NCI-H1092 treated with DMSO at 0.1 percent for 48 hours (cell line): ENCODE results near the gene FUOM.

Experiments
- DNase-seq: peaks from one replicate; lab custom pipeline; 2025; lab: John Stamatoyannopoulos, UW

FUOM gene

GRCh38 chr10:133310399-133310755 is 47.4 kb downstream of the FUOM start:
- no peak for DNase-seq

GRCh38 chr10:133309720-133310398 is 48.0 kb downstream of the FUOM start:
- DNase-seq: peak; percentile 52

DNA sequence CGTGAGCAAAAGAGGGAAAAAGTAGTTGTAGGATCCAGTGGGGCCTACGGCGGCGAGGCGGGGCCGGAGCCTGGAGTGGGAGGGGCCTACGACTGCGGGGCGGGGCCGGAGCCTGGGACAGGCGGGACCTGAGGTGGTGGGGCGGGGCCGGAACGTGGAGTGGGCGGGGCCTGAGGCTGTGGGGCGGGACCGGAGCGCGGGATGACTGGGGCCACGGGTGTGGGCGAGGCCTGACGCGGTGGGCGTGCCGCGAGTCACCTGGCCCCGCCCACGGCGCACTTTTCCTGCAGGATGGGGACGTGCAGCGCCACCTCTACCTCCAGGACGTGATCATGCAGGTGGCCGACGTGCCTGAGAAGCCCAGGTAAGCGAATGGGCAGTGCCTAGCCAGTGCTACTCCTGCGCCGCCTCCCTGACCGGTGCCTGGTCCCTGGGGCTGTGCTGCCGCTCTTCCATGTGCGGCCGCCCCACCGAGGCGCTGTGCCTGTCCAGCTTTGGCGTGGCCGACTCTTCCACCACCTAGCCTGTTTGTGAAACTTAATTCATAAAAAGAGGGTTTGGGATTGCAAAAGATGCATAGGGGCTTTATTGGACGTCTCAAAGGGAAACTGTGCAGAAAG is 48.6 kb downstream of the FUOM start:
- peak; percentile 72 for DNase-seq

DNA sequence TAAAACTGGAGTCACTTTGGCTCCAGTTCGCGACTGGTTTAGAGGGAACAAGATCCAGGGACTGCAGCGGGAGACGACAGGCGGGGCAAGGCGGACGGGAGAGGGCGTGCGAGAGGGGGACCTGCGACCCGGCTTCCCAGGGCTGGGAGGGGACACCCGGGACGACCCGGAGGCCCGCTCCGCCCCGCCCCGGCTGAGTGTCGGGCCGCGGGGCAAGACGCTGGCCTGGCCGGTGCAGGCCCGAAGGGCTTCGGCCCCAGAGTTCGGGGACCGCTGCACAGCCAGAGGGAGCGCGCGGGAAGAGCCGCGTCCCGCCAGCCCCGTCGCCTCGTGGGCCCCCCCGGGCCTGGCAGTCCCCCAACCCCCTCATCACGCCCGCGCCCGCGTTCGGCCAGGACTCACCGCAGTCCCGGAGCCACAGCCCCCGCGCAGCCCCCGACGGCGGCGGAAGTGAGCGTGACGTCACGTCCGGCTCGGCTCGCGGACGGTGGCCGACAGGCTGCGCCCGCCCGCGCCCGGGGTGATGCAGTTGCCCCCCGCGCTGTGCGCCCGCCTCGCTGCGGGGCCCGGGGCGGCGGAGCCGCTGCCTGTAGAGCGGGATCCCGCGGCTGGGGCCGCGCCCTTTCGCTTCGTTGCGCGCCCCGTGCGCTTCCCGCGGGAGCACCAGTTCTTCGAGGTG is 49.3 kb downstream of the FUOM start, which contains the start of the genes TUBGCP2 and ZNF511:
Gene TUBGCP2 (minus strand): TSS at position 452 of the 679 bp plus-strand sequence. CDS start 5,931 bp downstream, outside the sequence.
Gene ZNF511 (plus strand): TSS at position 494 of the 679 bp plus-strand sequence. CDS start 30 bp downstream, at position 524.
- DNase-seq: peak; percentile 59

- DNase-seq: peak; percentile 42
These were observed 49.9 kb downstream of the FUOM start for GRCh38 chr10:133307776-133308420.

- DNase-seq: no peak
These were observed 50.9 kb downstream of the FUOM start for GRCh38 chr10:133306941-133307379.

- DNase-seq: no peak
These were observed 51.7 kb downstream of the FUOM start for GRCh38 chr10:133306097-133306476.
